ENCODE results near the gene RPTOR. TPM values are rescaled to one million over a fixed set of nuclear protein-coding genes. Genes with fewer than 3 reads are reported as not detected.

The RPTOR gene
- polyA plus RNA-seq, 1 donor (not counting 4 experiments of a cell fraction or from before 2014, with no cell fraction given): 4.0 TPM

GRCh38 chr17:80936218-80936617 is 391.6 kb downstream of the RPTOR start:
- no peak overlapping the region for H3K4me3 ChIP-seq (ENCODE audit: control insufficient read depth in 2 of 3, extremely low read depth in 1 of 3, insufficient read depth in 2 of 3, low read depth in 1 of 3, low read length in 3 of 3)
- no peak overlapping the region for H2AFZ ChIP-seq (ENCODE audit: control insufficient read depth, low read length)
- peaks cover 3% of the 10 kb centered on the region for H3K4me1 ChIP-seq (ENCODE audit: control insufficient read depth, extremely low read depth, insufficient read depth, low read length)
- H3K36me3 ChIP-seq (ENCODE audit: control insufficient read depth in 2 of 2, extremely low read depth in 1 of 2, insufficient read depth in 2 of 2, low read length in 2 of 2): peaks cover 0 to 1% of the 10 kb centered on the region in 2 experiments
- H3K27ac ChIP-seq (ENCODE audit: control insufficient read depth, insufficient read depth, low read length): no peak overlapping the region
- no peaks in the 10 kb centered on the region for H3K9me3 ChIP-seq (ENCODE audit: control insufficient read depth, low read depth, low read length)
- dilution Hi-C loops (cut with MboI; ENCODE audit: extremely low pct_ligation_motif_present, low sequenced_read_pairs): no loop called here
- H4K20me1 ChIP-seq (ENCODE audit: control insufficient read depth, extremely low read depth, insufficient read depth, low read length): peaks cover 3% of the 10 kb centered on the region
- FAIRE-seq (no peak), DNase-seq (ENCODE audit: low read depth, low spot score) (no peak)
- TF ChIP-seq CTCF (optimal IDR thresholded peaks at IDR 0.05 in 1 of 3, IDR thresholded peaks at IDR 0.05 in 1 of 3, conservative IDR thresholded peaks at IDR 0.05 in 1 of 3; ENCODE audit: extremely low read depth in 1 of 3, insufficient read depth in 2 of 3, low read length in 3 of 3) (no peak), EZH2 (IDR thresholded peaks at IDR 0.05; ENCODE audit: low read length) (no peak)
- H3K79me2 ChIP-seq (ENCODE audit: control insufficient read depth, insufficient read depth, low read length): no peaks in the 10 kb centered on the region
- no peak overlapping the region for H3K9ac ChIP-seq (ENCODE audit: control insufficient read depth, extremely low read depth, insufficient read depth, low read length)
- no peaks in the 10 kb centered on the region for H3K27me3 ChIP-seq (ENCODE audit: control insufficient read depth, extremely low read depth, insufficient read depth, low read length)
- no peak overlapping the region for H3K4me2 ChIP-seq (ENCODE audit: control insufficient read depth, extremely low read depth, insufficient read depth, low read depth, low read length)
- no peaks in the 10 kb centered on the region for H3K9me1 ChIP-seq (ENCODE audit: control insufficient read depth, extremely low read depth, insufficient read depth, low read length)

GRCh38 chr17:80936723-80937122 is 392.1 kb downstream of the RPTOR start:
- H3K9me1 ChIP-seq (ENCODE audit: control insufficient read depth, extremely low read depth, insufficient read depth, low read length): no peaks in the 10 kb centered on the region
- peaks cover 3% of the 10 kb centered on the region for H4K20me1 ChIP-seq (ENCODE audit: control insufficient read depth, extremely low read depth, insufficient read depth, low read length)
- no peaks in the 10 kb centered on the region for H3K27me3 ChIP-seq (ENCODE audit: control insufficient read depth, extremely low read depth, insufficient read depth, low read length)
- no peak for DNase-seq (ENCODE audit: low read depth, low spot score)
- TF ChIP-seq EZH2 (IDR thresholded peaks at IDR 0.05; ENCODE audit: low read length): no peak
- no peak for TF ChIP-seq CTCF (optimal IDR thresholded peaks at IDR 0.05 in 1 of 3, IDR thresholded peaks at IDR 0.05 in 1 of 3, conservative IDR thresholded peaks at IDR 0.05 in 1 of 3; ENCODE audit: extremely low read depth in 1 of 3, insufficient read depth in 2 of 3, low read length in 3 of 3)
- no peak overlapping the region for H3K4me2 ChIP-seq (ENCODE audit: control insufficient read depth, extremely low read depth, insufficient read depth, low read depth, low read length)
- dilution Hi-C loops (cut with MboI; ENCODE audit: extremely low pct_ligation_motif_present, low sequenced_read_pairs): no loop called here
- peaks cover 0 to 1% of the 10 kb centered on the region in 2 experiments for H3K36me3 ChIP-seq (ENCODE audit: control insufficient read depth in 2 of 2, extremely low read depth in 1 of 2, insufficient read depth in 2 of 2, low read length in 2 of 2)
- H3K27ac ChIP-seq (ENCODE audit: control insufficient read depth, insufficient read depth, low read length): no peak overlapping the region
- peaks cover 3% of the 10 kb centered on the region for H3K4me1 ChIP-seq (ENCODE audit: control insufficient read depth, extremely low read depth, insufficient read depth, low read length)
- no peak overlapping the region for H3K4me3 ChIP-seq (ENCODE audit: control insufficient read depth in 2 of 3, extremely low read depth in 1 of 3, insufficient read depth in 2 of 3, low read depth in 1 of 3, low read length in 3 of 3)
- H3K9me3 ChIP-seq (ENCODE audit: control insufficient read depth, low read depth, low read length): no peaks in the 10 kb centered on the region
- no peaks in the 10 kb centered on the region for H3K79me2 ChIP-seq (ENCODE audit: control insufficient read depth, insufficient read depth, low read length)
- H3K9ac ChIP-seq (ENCODE audit: control insufficient read depth, extremely low read depth, insufficient read depth, low read length): no peak overlapping the region
- FAIRE-seq: no peak
- no peak overlapping the region for H2AFZ ChIP-seq (ENCODE audit: control insufficient read depth, low read length)

All from keratinocyte (primary cell).